RWPE2 (cell line): ENCODE measurements around the gene CACNA2D3.

Experiments used
- ATAC-seq: fragments of 200-7000 bp; cut with Tn5 transposase; 3 replicates; pipeline ENCODE4 v1.9.1; 2021; ENCODE audit warnings: low read depth
- DNase-seq: peaks from one replicate; pipeline ENCODE4 v3.0.0-alpha.2; 2020; ENCODE audit warnings: low spot score
- H3K27ac ChIP-seq: fragments of 450-650 bp; 2 replicates; pipeline ENCODE4 v1.5.1; 2017; ENCODE audit warnings: mild to moderate bottlenecking; ENCODE audit not compliant: poor library complexity, severe bottlenecking
- H3K27me3 ChIP-seq: fragments of 250-450 bp; sonication (Bioruptor Pico); 2 replicates; pipeline ENCODE4 v1.5.1; 2021; ENCODE audit warnings: mild to moderate bottlenecking, moderate library complexity; ENCODE audit not compliant: insufficient read depth, poor library complexity, severe bottlenecking
- H3K36me3 ChIP-seq: fragments of 250-450 bp; sonication (Bioruptor Pico); 2 replicates; pipeline ENCODE4 v1.5.1; 2020; ENCODE audit warnings: low read depth, mild to moderate bottlenecking, moderate library complexity
- H3K4me1 ChIP-seq: fragments of 250-450 bp; sonication (Bioruptor Pico); 2 replicates; pipeline ENCODE4 v1.5.1; 2021; ENCODE audit warnings: mild to moderate bottlenecking, moderate library complexity; ENCODE audit not compliant: insufficient read depth, poor library complexity, severe bottlenecking
- H3K4me3 ChIP-seq: fragments of 250-450 bp; sonication (Bioruptor Pico); 2 replicates; pipeline ENCODE4 v1.5.1; 2021; ENCODE audit warnings: mild to moderate bottlenecking, moderate library complexity; ENCODE audit not compliant: severe bottlenecking
- H3K9me3 ChIP-seq: fragments of 250-450 bp; sonication (Bioruptor Pico); 2 replicates; pipeline ENCODE4 v1.5.1; 2021; ENCODE audit warnings: mild to moderate bottlenecking, moderate library complexity; ENCODE audit not compliant: severe bottlenecking
- CTCF ChIP-seq: fragments of 450-650 bp; IDR thresholded peaks from one replicate; pipeline ENCODE4 v1.5.1; 2017; ENCODE audit warnings: mild to moderate bottlenecking, moderate library complexity; ENCODE audit not compliant: poor library complexity, severe bottlenecking

The CACNA2D3 gene

DNA sequence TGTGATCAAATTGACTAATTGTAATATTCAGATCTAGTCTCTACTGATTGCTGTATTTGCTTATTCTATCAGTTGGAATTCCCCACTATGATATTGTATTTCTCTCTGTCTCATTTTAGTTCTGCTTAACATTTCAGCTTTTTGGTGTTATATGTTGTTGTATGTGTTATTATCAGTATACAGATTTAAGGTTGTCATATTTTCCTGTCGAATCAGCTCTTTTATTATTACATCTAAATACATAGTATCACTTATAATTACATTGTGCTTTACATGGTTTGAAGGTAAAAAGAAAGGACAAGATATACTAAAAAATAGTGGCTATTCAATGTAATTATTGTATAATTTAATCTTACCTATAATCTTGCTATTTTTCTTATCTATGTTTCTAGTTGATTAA lies 598.3 kb downstream of the CACNA2D3 start:
- no peak for DNase-seq
- H3K36me3 ChIP-seq, result no peaks in the 10 kb centered on the region
- H3K4me3 ChIP-seq, result no peak overlapping the region
- no peaks in the 10 kb centered on the region for H3K4me1 ChIP-seq
- no peaks in the 10 kb centered on the region for H3K27me3 ChIP-seq
- H3K27ac ChIP-seq, result no peak overlapping the region
- no peak for ATAC-seq
- H3K9me3 ChIP-seq, result no peaks in the 10 kb centered on the region
- no peak for TF ChIP-seq CTCF

- Histone ChIP-seq H3K36me3 (no peaks in the 10 kb centered on the region), H3K4me1 (no peaks in the 10 kb centered on the region), H3K27me3 (no peaks in the 10 kb centered on the region), H3K4me3 (no peak overlapping the region), H3K27ac (no peak overlapping the region), H3K9me3 (no peaks in the 10 kb centered on the region)
- DNase-seq, result no peak
- ATAC-seq, result no peak
- TF ChIP-seq CTCF, result no peak
Measured at GRCh38 chr3:54731732-54732445, 609.5 kb downstream of the CACNA2D3 start.

GRCh38 chr3:54733106-54734006 lies 611.0 kb downstream of the CACNA2D3 start:
- ATAC-seq (no peak), DNase-seq (no peak)
- Histone ChIP-seq H3K4me3 (no peak overlapping the region), H3K36me3 (no peaks in the 10 kb centered on the region), H3K27ac (no peak overlapping the region), H3K4me1 (no peaks in the 10 kb centered on the region), H3K9me3 (no peaks in the 10 kb centered on the region), H3K27me3 (no peaks in the 10 kb centered on the region)
- TF ChIP-seq CTCF, result no peak

DNA sequence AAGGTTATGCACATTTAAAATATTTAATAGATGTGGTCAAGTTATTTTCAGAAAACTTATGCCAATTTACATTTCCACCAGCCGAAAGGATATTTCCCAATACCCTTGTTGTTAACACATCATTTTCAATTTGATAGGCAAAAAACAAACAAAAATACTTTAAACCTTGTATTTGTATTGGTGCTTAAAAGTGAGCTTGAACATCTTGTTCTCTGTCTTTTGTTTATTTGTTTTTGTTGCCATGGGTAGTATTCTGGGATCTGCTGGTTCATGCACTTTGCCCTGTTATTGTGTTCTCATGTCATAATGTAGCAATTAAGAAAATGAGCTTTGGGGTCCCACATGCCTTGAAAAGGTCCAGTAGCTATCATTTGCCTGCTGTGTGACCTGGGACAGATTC lies 614.1 kb downstream of the CACNA2D3 start:
- TF ChIP-seq CTCF, result no peak

More for the DNA sequence above, 614.1 kb downstream of the CACNA2D3 start:
- no peak for ATAC-seq
- DNase-seq, result no peak
- Histone ChIP-seq H3K36me3 (no peaks in the 10 kb centered on the region), H3K4me3 (no peak overlapping the region), H3K27ac (no peak overlapping the region), H3K9me3 (no peaks in the 10 kb centered on the region), H3K27me3 (no peaks in the 10 kb centered on the region), H3K4me1 (no peaks in the 10 kb centered on the region)
